ENCODE data around the gene DIP2A.
"Not testable (repeated sequence)": the region's sequence is repeated elsewhere in the genome, so short reads cannot be mapped to it uniquely, and the experiment has no call there.

DIP2A gene

GRCh38 chr21:46557919-46558392, 99.3 kb downstream of the DIP2A start:
- FAIRE-seq: no peak

GRCh38 chr21:46559291-46559983, 100.7 kb downstream of the DIP2A start:
- no peak for FAIRE-seq

- no peak for FAIRE-seq
These were observed 102.1 kb downstream of the DIP2A start for GRCh38 chr21:46560568-46561444.

- no peak for FAIRE-seq
These were observed 102.9 kb downstream of the DIP2A start for GRCh38 chr21:46561445-46562090.

- no peak for FAIRE-seq
These were observed 103.8 kb downstream of the DIP2A start for GRCh38 chr21:46562472-46562871.

GRCh38 chr21:46562964-46563607, 104.4 kb downstream of the DIP2A start:
- no peak for FAIRE-seq

GRCh38 chr21:46564391-46564790, 105.7 kb downstream of the DIP2A start:
- no peak for FAIRE-seq

GRCh38 chr21:46567348-46567747, 108.7 kb downstream of the DIP2A start:
- FAIRE-seq: no peak

- FAIRE-seq: no peak
These were observed 109.9 kb downstream of the DIP2A start for GRCh38 chr21:46568562-46568961.

GRCh38 chr21:46569081-46569480, 110.4 kb downstream of the DIP2A start:
- no peak for FAIRE-seq

- no peak for FAIRE-seq
These were observed 111.4 kb downstream of the DIP2A start for GRCh38 chr21:46570119-46570518.

GRCh38 chr21:46570631-46571030, 111.9 kb downstream of the DIP2A start:
- FAIRE-seq: no peak

GRCh38 chr21:46572850-46573249, 114.2 kb downstream of the DIP2A start:
- FAIRE-seq: no peak

GRCh38 chr21:46577786-46578185, 119.1 kb downstream of the DIP2A start:
- not testable (repeated sequence) for FAIRE-seq

GRCh38 chr21:46579394-46579793, 120.7 kb downstream of the DIP2A start:
- FAIRE-seq: not testable (repeated sequence)

- no peak for FAIRE-seq
These were observed 123.2 kb downstream of the DIP2A start for GRCh38 chr21:46581780-46582307.

- FAIRE-seq: no peak
These were observed 126.7 kb downstream of the DIP2A start for GRCh38 chr21:46585191-46585953.

GRCh38 chr21:46594276-46594675, 135.6 kb downstream of the DIP2A start:
- no peak for FAIRE-seq

- no peak for FAIRE-seq
These were observed 137.5 kb downstream of the DIP2A start for GRCh38 chr21:46596201-46596600.

- FAIRE-seq: no peak
These were observed 138.3 kb downstream of the DIP2A start for GRCh38 chr21:46597031-46597430.

GRCh38 chr21:46597896-46598343, 139.2 kb downstream of the DIP2A start:
- no peak for FAIRE-seq
